HG03460 (cell line): ENCODE measurements around the gene PROB1.

ENCODE experiments used
- ATAC-seq: cut with Tn5 transposase; IDR thresholded peaks from one replicate; pipeline ENCODE4 v1.9.1; 2021; ENCODE audit not compliant: unreplicated experiment

Gene PROB1

DNA sequence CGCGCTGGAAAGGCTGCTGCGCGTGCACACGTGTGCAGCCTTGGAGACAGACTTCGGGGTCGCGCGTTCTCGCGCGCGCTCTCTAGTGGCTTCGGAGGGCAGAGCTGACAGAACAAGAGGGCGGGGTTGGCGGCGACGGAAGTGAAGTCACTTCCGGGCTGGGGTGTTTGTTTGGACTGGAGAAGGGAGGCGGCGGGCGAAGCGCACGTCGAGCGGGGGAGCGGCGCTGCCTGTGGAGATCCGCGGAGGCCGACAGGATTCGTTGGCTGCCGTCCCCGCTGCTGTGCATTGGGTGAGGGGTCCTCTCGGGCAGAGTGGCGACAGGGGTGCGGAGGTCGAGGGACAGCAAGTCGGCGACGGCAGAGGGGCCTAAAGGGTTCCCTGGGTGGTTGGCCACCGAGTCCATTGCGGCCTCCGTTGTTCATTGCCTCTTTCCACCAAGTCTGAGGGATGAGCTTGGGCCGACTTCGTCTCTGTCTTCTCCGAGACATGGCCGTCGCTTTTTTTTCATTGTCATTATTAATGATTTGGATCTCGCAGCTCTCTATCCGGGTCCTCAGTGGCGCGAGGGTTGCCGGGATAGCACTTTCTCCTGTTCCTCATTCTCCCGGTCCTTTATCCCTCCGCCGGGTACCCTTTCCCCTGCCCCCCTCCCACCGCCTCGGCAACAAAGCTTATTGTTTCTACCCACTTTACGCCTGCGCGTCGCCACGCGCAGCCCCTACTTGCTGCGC is 53.0 kb downstream of the PROB1 start, which contains the start of gene PAIP2:
Gene PAIP2, plus strand, starts transcription at position 166 of the 734 bp plus-strand sequence. CDS start 21,931 bp downstream, outside the sequence.
- ATAC-seq, result peak; percentile 91

DNA sequence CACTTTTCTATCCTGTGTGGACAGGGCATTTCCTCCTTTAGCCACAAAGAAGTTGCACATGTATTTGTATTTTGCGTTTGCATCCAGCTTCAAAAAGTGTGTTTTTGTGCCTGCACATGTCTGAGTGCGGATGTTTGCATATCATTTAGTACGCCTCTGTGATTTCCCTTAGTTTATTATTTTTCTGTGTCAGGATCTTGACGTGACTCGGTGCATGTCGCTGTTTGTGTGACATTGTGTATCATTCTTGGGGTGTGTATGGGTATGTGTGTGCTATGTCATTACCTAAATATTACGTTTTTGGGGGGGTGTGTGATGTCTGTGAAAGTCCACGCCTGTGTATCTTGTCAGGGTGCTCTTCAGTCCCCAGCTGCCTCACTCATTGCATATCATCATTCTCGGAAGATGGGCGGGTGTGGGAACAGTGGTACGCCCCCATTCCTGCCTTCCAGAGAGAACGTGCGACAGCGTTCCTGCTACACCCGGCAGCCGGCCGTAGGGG is 53.7 kb downstream of the PROB1 start:
- ATAC-seq, result no peak
